ENCODE results near the gene CASZ1. TPM values are rescaled to one million over a fixed set of nuclear protein-coding genes. Genes with fewer than 3 reads are reported as not detected.

The CASZ1 gene
- total RNA-seq, 4 donors from 2014 or later = 106 to 229 (median 160) TPM

GRCh38 chr1:10655002-10655401 lies 141.4 kb downstream of the CASZ1 start:
- H3K27ac ChIP-seq = no peak overlapping the region
- no peaks in the 10 kb centered on the region for H3K27me3 ChIP-seq
- H3K36me3 ChIP-seq = peaks cover 86% of the 10 kb centered on the region
- WGBS = 87% methylated on average over 9 of the region's 10 CpGs
- no peaks in the 10 kb centered on the region for H3K9me3 ChIP-seq
- TF ChIP-seq EP300 (IDR thresholded peaks at IDR 0.05) (no peak), POLR2A (IDR thresholded peaks at IDR 0.05) (no peak), POLR2AphosphoS5 (IDR thresholded peaks at IDR 0.05) (no peak)
- TF ChIP-seq, protein P1, sequence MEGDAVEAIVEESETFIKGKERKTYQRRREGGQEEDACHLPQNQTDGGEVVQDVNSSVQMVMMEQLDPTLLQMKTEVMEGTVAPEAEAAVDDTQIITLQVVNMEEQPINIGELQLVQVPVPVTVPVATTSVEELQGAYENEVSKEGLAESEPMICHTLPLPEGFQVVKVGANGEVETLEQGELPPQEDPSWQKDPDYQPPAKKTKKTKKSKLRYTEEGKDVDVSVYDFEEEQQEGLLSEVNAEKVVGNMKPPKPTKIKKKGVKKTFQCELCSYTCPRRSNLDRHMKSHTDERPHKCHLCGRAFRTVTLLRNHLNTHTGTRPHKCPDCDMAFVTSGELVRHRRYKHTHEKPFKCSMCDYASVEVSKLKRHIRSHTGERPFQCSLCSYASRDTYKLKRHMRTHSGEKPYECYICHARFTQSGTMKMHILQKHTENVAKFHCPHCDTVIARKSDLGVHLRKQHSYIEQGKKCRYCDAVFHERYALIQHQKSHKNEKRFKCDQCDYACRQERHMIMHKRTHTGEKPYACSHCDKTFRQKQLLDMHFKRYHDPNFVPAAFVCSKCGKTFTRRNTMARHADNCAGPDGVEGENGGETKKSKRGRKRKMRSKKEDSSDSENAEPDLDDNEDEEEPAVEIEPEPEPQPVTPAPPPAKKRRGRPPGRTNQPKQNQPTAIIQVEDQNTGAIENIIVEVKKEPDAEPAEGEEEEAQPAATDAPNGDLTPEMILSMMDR (IDR thresholded peaks at IDR 0.05) = no peak
- no peak for DNase-seq (ENCODE audit: low spot score in 2 of 2)
- no peak overlapping the region for H3K4me3 ChIP-seq
- no peaks in the 10 kb centered on the region for H3K4me1 ChIP-seq

- Histone ChIP-seq H3K36me3 (peaks cover 77% of the 10 kb centered on the region), H3K27me3 (no peaks in the 10 kb centered on the region), H3K27ac (no peak overlapping the region), H3K4me3 (no peak overlapping the region), H3K9me3 (no peaks in the 10 kb centered on the region), H3K4me1 (no peaks in the 10 kb centered on the region)
- no peak for DNase-seq (ENCODE audit: low spot score in 2 of 2)
- TF ChIP-seq POLR2A (IDR thresholded peaks at IDR 0.05) (no peak), POLR2AphosphoS5 (IDR thresholded peaks at IDR 0.05) (no peak), EP300 (IDR thresholded peaks at IDR 0.05) (no peak)
- TF ChIP-seq, protein P1 (IDR thresholded peaks at IDR 0.05) = no peak
- WGBS = 86% methylated on average over 27 of the region's 41 CpGs
Observed at GRCh38 chr1:10653370-10654125, 142.9 kb downstream of the CASZ1 start.

DNA sequence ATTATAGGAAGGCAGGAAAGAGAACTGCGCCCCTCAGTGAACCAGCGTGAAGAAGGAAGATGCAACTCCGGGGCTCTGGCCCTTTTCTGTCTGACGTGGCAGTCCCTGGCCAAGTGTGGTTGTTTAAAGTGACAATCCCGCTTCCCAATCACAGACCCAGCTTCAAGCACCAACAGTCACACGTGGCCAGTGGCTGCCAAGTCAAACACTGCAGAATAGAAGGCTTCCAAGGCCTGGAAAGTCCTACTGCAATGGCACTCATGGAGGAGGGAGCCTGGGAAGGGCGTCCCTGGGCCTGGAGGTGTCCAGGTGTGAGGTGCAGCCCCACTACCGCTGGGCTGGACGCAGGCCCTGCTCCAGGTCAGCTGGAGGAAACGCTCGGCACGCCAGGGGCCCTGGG lies 143.8 kb downstream of the CASZ1 start:
- no peak for DNase-seq (ENCODE audit: low spot score in 2 of 2)
- no peaks in the 10 kb centered on the region for H3K27me3 ChIP-seq
- TF ChIP-seq EP300 (IDR thresholded peaks at IDR 0.05) = no peak
- TF ChIP-seq, protein P1 (IDR thresholded peaks at IDR 0.05) = no peak
- TF ChIP-seq POLR2A (IDR thresholded peaks at IDR 0.05) = no peak
- TF ChIP-seq POLR2AphosphoS5 (IDR thresholded peaks at IDR 0.05) = no peak
- WGBS = 88% methylated on average over 12 of the region's 12 CpGs
- peaks cover 73% of the 10 kb centered on the region for H3K36me3 ChIP-seq
- no peaks in the 10 kb centered on the region for H3K9me3 ChIP-seq
- peaks cover 9% of the 10 kb centered on the region for H3K4me1 ChIP-seq
- H3K27ac ChIP-seq = no peak overlapping the region
- H3K4me3 ChIP-seq = no peak overlapping the region

GRCh38 chr1:10651793-10652192 lies 144.7 kb downstream of the CASZ1 start:
- Histone ChIP-seq H3K27ac (no peak overlapping the region), H3K4me3 (no peak overlapping the region), H3K9me3 (no peaks in the 10 kb centered on the region), H3K36me3 (peaks cover 67% of the 10 kb centered on the region), H3K4me1 (peaks cover 16% of the 10 kb centered on the region), H3K27me3 (no peaks in the 10 kb centered on the region)
- 82% methylated on average over 1 of the region's 11 CpGs for WGBS
- TF ChIP-seq POLR2A (IDR thresholded peaks at IDR 0.05) (no peak), EP300 (IDR thresholded peaks at IDR 0.05) (no peak), POLR2AphosphoS5 (IDR thresholded peaks at IDR 0.05) (no peak)
- TF ChIP-seq, protein P1 (IDR thresholded peaks at IDR 0.05) = no peak
- no peak for DNase-seq (ENCODE audit: low spot score in 2 of 2)

GRCh38 chr1:10651389-10651766 lies 145.1 kb downstream of the CASZ1 start:
- TF ChIP-seq, protein P1 (IDR thresholded peaks at IDR 0.05) = no peak
- no peak for TF ChIP-seq POLR2A (IDR thresholded peaks at IDR 0.05)
- no peak for TF ChIP-seq POLR2AphosphoS5 (IDR thresholded peaks at IDR 0.05)
- no peak for TF ChIP-seq EP300 (IDR thresholded peaks at IDR 0.05)
- 91% methylated on average over 7 of the region's 19 CpGs for WGBS
- no peaks in the 10 kb centered on the region for H3K27me3 ChIP-seq

More at GRCh38 chr1:10651389-10651766, 145.1 kb downstream of the CASZ1 start:
- Histone ChIP-seq H3K9me3 (no peaks in the 10 kb centered on the region), H3K36me3 (peaks cover 65% of the 10 kb centered on the region), H3K4me3 (no peak overlapping the region), H3K4me1 (peaks cover 19% of the 10 kb centered on the region), H3K27ac (no peak overlapping the region)
- no peak for DNase-seq (ENCODE audit: low spot score in 2 of 2)
